ENCODE measurements around the gene ARPC1B. TPM values are rescaled to one million over a fixed set of nuclear protein-coding genes. Genes with fewer than 3 reads are reported as not detected.

ARPC1B gene
- total and polyA plus RNA-seq, 2 of the 8 experiments (the other 6 are each of a cell fraction or from before 2014, with no cell fraction given) = 64.5 to 115 TPM

- Histone ChIP-seq H2BK12ac (ENCODE audit: low read depth, low read length) (no peak overlapping the region), H2BK20ac (ENCODE audit: low read length) (no peak overlapping the region), H3K79me1 (ENCODE audit: low read depth, low read length) (peaks cover 16% of the 10 kb centered on the region), H2AK5ac (ENCODE audit: low read depth, low read length) (no peak overlapping the region), H3K23me2 (ENCODE audit: low read depth, low read length) (no peaks in the 10 kb centered on the region; the same call in 1 of the 2 replicates), H2BK5ac (ENCODE audit: low read depth, low read length) (no peak overlapping the region), H3K18ac (ENCODE audit: extremely low read depth, low read length) (no peak overlapping the region), H4K91ac (replicated peaks; ENCODE audit: insufficient read length, low read length) (no peak overlapping the region), H3K9ac (replicated peaks in 1 of 4; ENCODE audit: extremely low read depth in 1 of 4, low read depth in 3 of 4, low read length in 3 of 4) (no peak overlapping the region; a peak in 1 of 7 replicates), H2AFZ (ENCODE audit: low read length) (no peak overlapping the region), H2BK15ac (ENCODE audit: low read length) (no peak overlapping the region), H3K56ac (replicated peaks; ENCODE audit: insufficient read length, low read depth, low read length) (no peak overlapping the region), H3K4ac (replicated peaks; ENCODE audit: insufficient read length, low read depth, low read length) (no peak overlapping the region), H3K23ac (ENCODE audit: insufficient read length) (no peak overlapping the region), H4K8ac (ENCODE audit: extremely low read depth, insufficient read depth, low read length) (no peak overlapping the region; the same call in 1 of the 2 replicates), H3K4me1 (replicated peaks in 1 of 4; ENCODE audit: control insufficient read depth in 3 of 4, insufficient read depth in 4 of 4, low read length in 3 of 4) (peaks cover 0 to 5% (median 1%) of the 10 kb centered on the region in 4 experiments; a peak in 3 of 7 replicates), H3K27ac (ENCODE audit: low read depth, low read length) (no peak overlapping the region), H2BK120ac (replicated peaks; ENCODE audit: low read depth, low read length) (no peak overlapping the region), H3K79me2 (ENCODE audit: control insufficient read depth in 1 of 2, insufficient read depth in 2 of 2, low read length in 2 of 2) (peaks cover 0 to 19% of the 10 kb centered on the region in 2 experiments; a peak in 2 of 4 replicates), H3K27me3 (replicated peaks in 1 of 4; ENCODE audit: control insufficient read depth in 3 of 4, extremely low read depth in 1 of 4, insufficient read depth in 3 of 4, low read length in 3 of 4) (no peaks in the 10 kb centered on the region), H3K9me3 (ENCODE audit: insufficient read depth in 2 of 2, low read depth in 1 of 2, low read length in 1 of 2) (no peaks in the 10 kb centered on the region), H3K4me3 (ENCODE audit: extremely low read depth in 1 of 4, insufficient read depth in 2 of 4, low read depth in 3 of 4, low read length in 4 of 4) (no peak overlapping the region), H4K5ac (ENCODE audit: insufficient read length, low read depth, low read length) (no peak overlapping the region), H3K4me2 (ENCODE audit: insufficient read depth in 1 of 2, low read depth in 2 of 2, low read length in 2 of 2) (peak overlapping the region in 1 of 2 experiments; percentile 47; a peak in 2 of 4 replicates), H4K20me1 (replicated peaks in 1 of 2; ENCODE audit: control insufficient read depth in 1 of 2, insufficient read depth in 2 of 2, low read length in 2 of 2) (peaks cover 14 to 23% of the 10 kb centered on the region in 2 experiments), H3K14ac (ENCODE audit: insufficient read length) (no peak overlapping the region), H3K36me3 (ENCODE audit: control insufficient read depth in 2 of 4, insufficient read depth in 4 of 4, low read length in 3 of 4) (peaks cover 0 to 3% (median 0%) of the 10 kb centered on the region in 4 experiments; a peak in 2 of 8 replicates)
- FAIRE-seq (no peak), DNase-seq (ENCODE audit: low read depth in 1 of 2, low spot score in 2 of 2) (no peak)
- CTCF ChIA-PET (ENCODE audit: partially characterized antibody) = interaction anchor here (0.6 to 0.9 kb wide), 2 partner anchors 11 to 13 kb away, joined by 3 to 4 read pairs; no protein-coding TSS in a partner anchor
- 89% methylated on average over 12 of the region's 12 CpGs; no CpG with 5 or more reads in 1 of the 2 experiments for WGBS, 2 experiments (ENCODE audit: extremely low coverage in 1 of 2, insufficient coverage in 1 of 2, insufficient read length in 1 of 2, insufficient replicate concordance in 2 of 2, low coverage in 1 of 2, low lambda C conversion rate in 2 of 2, missing lambda C conversion rate in 1 of 2)
- POLR2A ChIA-PET (ENCODE audit: partially characterized antibody) = interaction anchor here (0.6 to 2.9 kb wide), 3 partner anchors 12 to 29 kb away, joined by 4 to 19 read pairs (median 6); partner anchors contain the start of genes BUD31 and PDAP1
- no peak for TF ChIP-seq GTF2F1 (IDR thresholded peaks at IDR 0.05; ENCODE audit: borderline replicate concordance, low read depth, low read length)
These were observed 5.7 kb downstream of the ARPC1B start for GRCh38 chr7:99380032-99380822.

All from H1 (cell line).